ENCODE measurements around the gene NMNAT2.

- no peak for TF ChIP-seq CTCF (IDR thresholded peaks at IDR 0.05; ENCODE audit: low read depth, low read length)
- no peak for TF ChIP-seq POLR2A (IDR thresholded peaks at IDR 0.05; ENCODE audit: extremely low read depth, insufficient read length)
- no peak for TF ChIP-seq MAX (IDR thresholded peaks at IDR 0.05; ENCODE audit: low read depth, low read length)
- no peak for TF ChIP-seq MYC (IDR thresholded peaks at IDR 0.05; ENCODE audit: low read depth, low read length)
These were observed 191.2 kb downstream of the NMNAT2 start for GRCh38 chr1:183226963-183227362.
